Myometrial cell (primary cell): ENCODE results near the gene OR8H1. TPM values are rescaled to one million over a fixed set of nuclear protein-coding genes. Genes with fewer than 3 reads are reported as not detected.

Experiments
- total RNA-seq: library from RNA; depleted of rRNA; stranded (reverse); fragments of >200 nt; gene quantifications from 2 replicates; pipeline ENCODE4 v1.2.3, GENCODE V29; 2015

OR8H1 gene
- not detected in 2 replicates for total RNA-seq

GRCh38 chr11:56292154-56292553 is at the start of gene OR8H1:
OR8H1 (minus strand) TSS chr11:56292254; CDS start chr11:56291062, 1,192 bp downstream.

GRCh38 chr11:56314844-56315243 is 22.8 kb upstream of the OR8H1 start, which contains the start of gene OR8K3:
OR8K3 (plus strand) TSS chr11:56315144; CDS start chr11:56318307, 3,163 bp downstream.

GRCh38 chr11:56273854-56274253 is 18.2 kb downstream of the OR8H1 start, which contains the start of gene OR5T1:
OR5T1 (plus strand) TSS chr11:56274154; CDS start chr11:56275639, 1,485 bp downstream.

GRCh38 chr11:56251954-56252353 is 40.1 kb downstream of the OR8H1 start, which contains the start of gene OR5T3:
OR5T3 (plus strand) TSS chr11:56252254; CDS start chr11:56252254, 0 bp downstream.

Other genes starting within 250 kb of the OR8H1 start
- not detected in 2 replicates for gene OR8I2, start 198.9 kb downstream of the OR8H1 start, total RNA-seq
- gene OR8H2, start 188.6 kb downstream of the OR8H1 start, total RNA-seq: not detected in 2 replicates
- gene OR8H3, start 169.9 kb downstream of the OR8H1 start, total RNA-seq: not detected in 2 replicates
- not detected in 2 replicates for gene OR8J3, start 152.1 kb downstream of the OR8H1 start, total RNA-seq
- gene OR8K5, start 131.9 kb downstream of the OR8H1 start, total RNA-seq: not detected in 2 replicates
- not detected in 2 replicates for gene OR5J2, start 115.6 kb downstream of the OR8H1 start, total RNA-seq
- gene OR5T2, start 58.0 kb downstream of the OR8H1 start, total RNA-seq: not detected in 2 replicates
- not detected in 2 replicates for gene OR5T3, start 40.0 kb downstream of the OR8H1 start, total RNA-seq
- gene OR5T1, start 18.1 kb downstream of the OR8H1 start, total RNA-seq: not detected in 2 replicates
- not detected in 2 replicates for gene OR8K3, start 22.9 kb upstream of the OR8H1 start, total RNA-seq
- not detected in 2 replicates for gene OR8K1, start 53.8 kb upstream of the OR8H1 start, total RNA-seq
- gene OR8J1, start 62.0 kb upstream of the OR8H1 start, total RNA-seq: not detected in 2 replicates
- gene OR8U1, start 83.4 kb upstream of the OR8H1 start, total RNA-seq: not detected in 2 replicates
- not detected in 2 replicates for gene OR5AL1, start 120.4 kb upstream of the OR8H1 start, total RNA-seq
- gene OR5M3, start 181.1 kb upstream of the OR8H1 start, total RNA-seq: not detected in 2 replicates
- not detected in 2 replicates for gene OR5M8, start 199.1 kb upstream of the OR8H1 start, total RNA-seq